K562 (cell line): ENCODE measurements around the gene IL4I1. TPM values are rescaled to one million over a fixed set of nuclear protein-coding genes. Genes with fewer than 3 reads are reported as not detected.

Source experiments
- AFF4 ChIP-seq: sonication (generic); formaldehyde crosslinking; IDR thresholded peaks from 2 replicates; pipeline ENCODE4 v1.8.0; 2023; ENCODE audit warnings: mild to moderate bottlenecking, missing genetic modification reagents
- HCFC1 ChIP-seq: IDR thresholded peaks from 2 replicates; pipeline ENCODE4 v1.6.1; 2012; ENCODE audit warnings: low read depth, low read length, improper control_type of control experiment
- HMG20A ChIP-seq: fragments of 450-650 bp; formaldehyde crosslinking; conservative IDR thresholded peaks from 2 replicates; pipeline ENCODE4 v1.4.0; 2020; ENCODE audit warnings: mild to moderate bottlenecking, mixed read lengths
- POLR2G ChIP-seq: fragments of 200-400 bp; formaldehyde crosslinking; IDR thresholded peaks from 2 replicates; pipeline ENCODE4 v1.6.1; 2017; ENCODE audit warnings: low read depth, mild to moderate bottlenecking, antibody characterized with exemption, low read length, moderate library complexity
- PTTG1 ChIP-seq: fragments of 450-650 bp; IDR thresholded peaks from 2 replicates; pipeline ENCODE4 v1.6.1; 2016; ENCODE audit warnings: low read depth, mild to moderate bottlenecking, missing genetic modification characterization, missing compliant biosample characterization
- RBFOX2 ChIP-seq: fragments of 200-400 bp; formaldehyde crosslinking; IDR thresholded peaks from 2 replicates; pipeline ENCODE4 v1.6.1; 2017; ENCODE audit warnings: low read depth, mild to moderate bottlenecking, low read length, moderate library complexity
- TBL1XR1 ChIP-seq, 2 experiments: IDR thresholded peaks; 2 replicates each; pipeline ENCODE4 v1.6.1; 2012; ENCODE audit warnings: improper control_type of control experiment in 2 of 2, low read length in 2 of 2, mild to moderate bottlenecking in 1 of 2
- polyA plus RNA-seq, 8 experiments: library from polyadenylated mRNA; depleted of rRNA in 4 of 8; stranded (reverse) in 5 of 8; unstranded in 3 of 8; fragments of >200 nt; fragmentation: Nextera tagmentation in 2 of 8; fragmentation: Illumina TruSeq in 1 of 8; extraction: Ambion mirVana in 2 of 8; extraction: Trizol in 1 of 8; gene quantifications; 2 replicates each; pipeline versions ENCODE4 v1.2.1 to v1.2.3, GENCODE V29; 2011 to 2014; ENCODE audit warnings: inconsistent platforms in 1 of 8, missing spikeins in 1 of 8
- total RNA-seq, 7 experiments: library from RNA; depleted of rRNA in 6 of 7; stranded (reverse); fragments of >200 nt in 6 of 7; fragmentation: Illumina TruSeq in 2 of 7; extraction: Trizol in 2 of 7; gene quantifications; 2 replicates each; pipeline versions ENCODE4 v1.2.1 to v1.2.3, GENCODE V29; 2011 to 2021; ENCODE audit warnings: low replicate concordance in 1 of 7

IL4I1 gene
- total and polyA plus RNA-seq, 9 of the 15 experiments (the other 6 are each of a cell fraction or from before 2014, with no cell fraction given), result 0.06 to 0.95 (median 0.43) TPM; not detected in 2

DNA sequence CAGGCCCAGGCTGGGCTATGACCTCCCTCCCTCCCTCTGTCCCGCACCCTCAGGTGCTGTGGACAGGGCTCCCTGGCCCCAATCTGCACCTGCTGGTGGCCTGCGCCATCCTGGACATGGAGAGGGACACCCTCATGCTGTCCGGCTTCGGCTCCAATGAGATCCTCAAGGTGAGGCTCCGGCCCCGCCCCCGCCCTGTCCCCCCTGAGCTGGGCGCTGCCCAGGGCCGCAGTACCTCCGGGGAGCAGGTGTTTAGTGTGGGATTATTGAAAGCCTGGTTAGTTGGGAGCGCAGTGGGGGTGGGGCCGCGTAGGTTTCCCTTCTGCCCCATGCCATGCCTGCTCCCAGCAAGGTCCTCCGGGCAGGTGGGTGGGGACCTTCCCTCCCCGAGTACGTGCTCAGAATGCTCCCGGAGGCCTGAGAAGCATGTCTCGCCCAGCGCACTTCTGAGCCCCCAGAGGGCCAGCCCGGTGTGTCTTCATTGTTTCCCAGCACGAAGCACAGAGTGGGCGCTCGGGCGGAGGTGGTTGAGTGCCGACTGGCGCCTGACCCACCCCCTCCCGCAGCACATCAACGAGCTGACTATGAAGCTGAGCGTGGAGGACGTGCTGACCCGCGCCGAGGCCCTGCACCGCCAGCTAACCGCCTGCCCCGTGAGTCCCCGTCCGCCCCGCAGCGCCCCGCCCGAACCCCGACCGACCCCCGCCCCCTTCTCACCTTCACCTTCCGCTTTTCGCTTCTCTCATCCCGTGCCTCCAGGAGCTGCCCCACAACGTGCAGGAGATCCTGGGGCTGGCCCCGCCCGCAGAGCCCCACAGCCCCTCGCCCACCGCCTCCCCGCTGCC, 8.8 kb downstream of the IL4I1 start (continued):
- TF ChIP-seq POLR2G (peak; percentile 53), PTTG1 (tag) (no peak), TBL1XR1 (IDR thresholded peaks at IDR 0.05; ENCODE audit: low read length in 2 of 2) (no peak), RBFOX2 (peak; percentile 45; the same call in 1 of the 2 replicates), HCFC1 (no peak), HMG20A (CRISPR knock-in tag) (no peak), AFF4 (CRISPR knock-in tag) (no peak)
